ENCODE results near the gene HSPA12A.

HSPA12A gene

DNA sequence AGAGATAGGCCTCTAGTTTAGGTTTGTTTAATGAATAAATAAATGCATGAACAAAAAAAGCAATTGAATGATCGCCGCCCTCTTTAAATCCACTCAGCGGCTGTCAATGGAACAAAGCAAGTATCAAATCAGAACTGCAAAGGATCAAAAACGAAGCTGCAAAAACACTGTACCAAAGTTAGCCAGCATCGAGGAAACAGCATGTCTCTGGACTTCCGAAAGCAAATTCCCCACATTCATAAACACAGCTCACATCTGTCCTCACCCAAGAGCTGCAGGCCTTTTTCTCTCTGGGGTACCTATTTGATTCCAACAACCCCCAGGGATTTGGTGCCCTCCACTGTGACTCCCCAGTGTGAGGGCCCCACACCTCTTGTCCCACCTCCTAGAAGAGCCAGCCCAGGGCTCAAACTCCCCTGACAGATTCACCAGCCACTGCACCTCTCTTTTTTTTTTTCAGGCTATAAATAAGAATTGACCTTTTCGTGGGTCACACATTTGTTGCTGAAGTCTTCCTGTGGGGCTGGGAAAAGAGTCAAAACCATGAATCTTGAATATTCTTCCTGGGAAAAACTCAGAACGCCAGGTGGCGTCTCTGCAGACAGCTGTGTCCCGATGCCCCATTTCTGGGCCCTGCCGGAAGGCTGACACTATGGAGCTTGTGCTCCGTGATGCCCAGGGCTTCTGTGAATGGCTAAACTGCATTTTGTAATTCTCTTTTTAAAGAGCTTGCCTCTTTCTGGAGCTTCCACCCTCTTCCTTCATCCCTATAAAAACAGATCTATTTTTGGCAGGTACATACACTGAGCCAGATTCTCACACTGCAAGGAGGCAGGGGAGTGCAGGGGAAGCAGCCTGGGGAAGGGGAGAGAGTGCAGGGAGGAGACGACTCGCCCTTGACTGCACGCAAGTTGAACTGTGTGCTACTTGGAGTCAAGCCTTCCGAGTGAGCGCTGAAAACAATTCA, 51.7 kb downstream of the HSPA12A start:
- no peak overlapping the region for H3K27ac Mint-ChIP-seq
- ATAC-seq (replicated peaks) (no peak), DNase-seq (no peak)
- H3K27me3 Mint-ChIP-seq = peaks cover 22 to 24% of the 10 kb centered on the region in 2 donors
- H3K9me3 Mint-ChIP-seq = peaks cover 3 to 4% of the 10 kb centered on the region in 2 donors
- H3K36me3 Mint-ChIP-seq = no peaks in the 10 kb centered on the region
- H3K4me3 Mint-ChIP-seq = no peak overlapping the region
- no peaks in the 10 kb centered on the region for H3K4me1 Mint-ChIP-seq

DNA sequence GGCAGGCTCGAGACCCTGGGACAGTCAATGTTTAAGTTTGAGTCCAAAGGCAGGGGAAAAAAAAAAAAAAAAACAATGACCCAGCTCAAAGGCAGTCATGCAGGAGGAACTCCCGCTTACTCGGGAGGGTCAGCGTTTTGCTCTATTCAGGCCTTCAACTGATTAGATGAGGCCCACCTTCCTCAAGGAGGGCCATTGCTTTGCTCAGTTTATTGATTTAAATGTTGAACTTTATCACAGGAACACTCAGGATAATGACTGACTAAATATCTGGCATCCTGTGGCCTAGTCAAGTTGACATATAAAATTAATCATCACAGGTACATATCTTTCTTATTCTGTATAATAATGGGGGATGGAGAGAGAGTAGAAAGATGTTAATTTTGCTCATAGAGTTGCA, 52.6 kb downstream of the HSPA12A start:
- Mint-ChIP-seq H3K27me3 (peaks cover 16 to 24% of the 10 kb centered on the region in 2 donors), H3K27ac (no peak overlapping the region)

GRCh38 chr10:116688741-116689495, 53.4 kb downstream of the HSPA12A start:
- no peak overlapping the region for H3K4me3 Mint-ChIP-seq
- H3K27me3 Mint-ChIP-seq = peaks cover 13 to 21% of the 10 kb centered on the region in 2 donors
- H3K27ac Mint-ChIP-seq = no peak overlapping the region
- ATAC-seq (replicated peaks) (no peak), DNase-seq (no peak)
- no peaks in the 10 kb centered on the region for H3K9me3 Mint-ChIP-seq
- H3K4me1 Mint-ChIP-seq = no peaks in the 10 kb centered on the region
- no peaks in the 10 kb centered on the region for H3K36me3 Mint-ChIP-seq

More for the DNA sequence above, 52.6 kb downstream of the HSPA12A start:
- Mint-ChIP-seq H3K4me1 (no peaks in the 10 kb centered on the region), H3K36me3 (no peaks in the 10 kb centered on the region), H3K9me3 (peaks cover 0 to 3% of the 10 kb centered on the region in 2 donors), H3K4me3 (no peak overlapping the region)
- ATAC-seq (replicated peaks) (no peak), DNase-seq (no peak)

GRCh38 chr10:116688241-116688711, 54.1 kb downstream of the HSPA12A start:
- H3K27ac Mint-ChIP-seq = peak overlapping the region; percentile 3
- H3K36me3 Mint-ChIP-seq = no peaks in the 10 kb centered on the region
- DNase-seq = no peak
- no peak overlapping the region for H3K4me3 Mint-ChIP-seq
- no peaks in the 10 kb centered on the region for H3K9me3 Mint-ChIP-seq
- H3K27me3 Mint-ChIP-seq = peaks cover 13 to 21% of the 10 kb centered on the region in 2 donors
- ATAC-seq (replicated peaks) = no peak
- no peaks in the 10 kb centered on the region for H3K4me1 Mint-ChIP-seq

DNA sequence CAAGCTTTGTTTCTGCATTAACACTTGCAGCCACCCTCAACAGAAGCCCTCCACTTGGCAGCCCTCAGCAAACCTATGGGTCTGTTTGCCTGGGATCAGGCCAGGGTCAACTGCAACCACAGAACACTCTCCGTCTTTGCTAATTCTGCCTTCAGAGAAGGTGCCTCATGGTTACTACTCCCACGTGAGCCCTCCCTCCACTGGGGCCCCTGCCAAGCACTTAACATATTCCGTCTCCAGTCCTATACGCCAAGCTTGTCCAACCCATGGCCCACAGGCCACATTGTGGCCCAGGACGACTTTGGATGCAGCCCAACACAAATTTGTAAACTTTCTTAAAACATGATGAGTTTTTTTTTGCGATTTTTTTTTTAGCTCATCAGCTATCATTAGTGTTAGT, 54.7 kb downstream of the HSPA12A start:
- ATAC-seq (replicated peaks) (no peak), DNase-seq (no peak)
- no peaks in the 10 kb centered on the region for H3K9me3 Mint-ChIP-seq
- H3K4me3 Mint-ChIP-seq = no peak overlapping the region
- no peaks in the 10 kb centered on the region for H3K4me1 Mint-ChIP-seq
- no peak overlapping the region for H3K27ac Mint-ChIP-seq
- peaks cover 13 to 21% of the 10 kb centered on the region in 2 donors for H3K27me3 Mint-ChIP-seq
- H3K36me3 Mint-ChIP-seq = no peaks in the 10 kb centered on the region

GRCh38 chr10:116686632-116687031, 55.7 kb downstream of the HSPA12A start:
- no peaks in the 10 kb centered on the region for H3K36me3 Mint-ChIP-seq
- no peak overlapping the region for H3K27ac Mint-ChIP-seq
- no peak overlapping the region for H3K4me3 Mint-ChIP-seq
- ATAC-seq (replicated peaks) = no peak
- H3K27me3 Mint-ChIP-seq = peaks cover 13 to 24% of the 10 kb centered on the region in 2 donors
- H3K4me1 Mint-ChIP-seq = no peaks in the 10 kb centered on the region
- no peak for DNase-seq
- no peaks in the 10 kb centered on the region for H3K9me3 Mint-ChIP-seq

DNA sequence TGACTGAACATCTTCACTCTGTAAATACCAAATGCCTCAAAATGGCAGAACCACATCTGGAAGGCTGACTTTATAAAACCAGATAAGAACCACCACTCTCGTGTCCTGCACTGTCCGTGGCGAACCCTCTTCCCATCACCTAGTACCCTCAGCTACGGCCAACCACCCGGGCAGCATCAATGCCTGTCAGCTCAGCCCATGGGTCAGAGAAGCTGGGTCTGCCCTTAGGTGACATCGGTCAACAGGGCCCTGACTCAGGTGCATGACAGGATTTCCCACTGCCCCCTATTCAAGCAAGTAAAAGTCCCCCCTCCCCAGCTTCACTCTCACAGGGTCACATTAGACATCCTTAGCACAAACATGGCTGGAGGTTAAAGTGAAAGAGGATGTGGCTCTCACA, 56.6 kb downstream of the HSPA12A start:
- H3K27ac Mint-ChIP-seq = no peak overlapping the region
- H3K9me3 Mint-ChIP-seq = no peaks in the 10 kb centered on the region
- no peaks in the 10 kb centered on the region for H3K4me1 Mint-ChIP-seq
- peaks cover 13 to 24% of the 10 kb centered on the region in 2 donors for H3K27me3 Mint-ChIP-seq
- no peak for DNase-seq
- H3K4me3 Mint-ChIP-seq = no peak overlapping the region
- no peaks in the 10 kb centered on the region for H3K36me3 Mint-ChIP-seq
- ATAC-seq (replicated peaks) = no peak

GRCh38 chr10:116684781-116685180, 57.6 kb downstream of the HSPA12A start:
- H3K9me3 Mint-ChIP-seq = no peaks in the 10 kb centered on the region
- H3K4me1 Mint-ChIP-seq = no peaks in the 10 kb centered on the region
- no peak overlapping the region for H3K27ac Mint-ChIP-seq
- H3K36me3 Mint-ChIP-seq = no peaks in the 10 kb centered on the region
- ATAC-seq (replicated peaks) (no peak), DNase-seq (no peak)
- peaks cover 13 to 24% of the 10 kb centered on the region in 2 donors for H3K27me3 Mint-ChIP-seq
- H3K4me3 Mint-ChIP-seq = no peak overlapping the region

DNA sequence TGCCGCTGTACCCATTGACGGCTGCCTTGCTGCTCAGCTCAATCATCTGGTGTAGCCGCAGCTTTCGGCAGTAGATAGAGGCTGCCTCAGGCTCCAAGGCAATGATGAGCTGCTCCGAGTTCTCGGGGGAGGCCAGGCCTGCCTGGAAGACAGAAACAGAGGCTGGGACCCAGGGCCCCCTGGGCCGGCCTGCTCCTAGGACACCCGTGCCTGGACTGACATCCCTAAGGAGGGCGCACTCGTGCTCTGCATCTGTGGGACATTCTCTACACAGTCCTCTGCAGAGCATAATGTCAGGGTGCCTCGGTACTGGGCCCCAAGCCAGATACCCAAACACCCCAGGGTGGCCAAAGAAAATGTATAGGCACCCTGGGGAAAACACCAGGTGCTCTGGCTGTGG, 58.5 kb downstream of the HSPA12A start:
- DNase-seq (no peak), ATAC-seq (replicated peaks) (no peak)
- peaks cover 6 to 17% of the 10 kb centered on the region in 2 donors for H3K27me3 Mint-ChIP-seq
- no peaks in the 10 kb centered on the region for H3K4me1 Mint-ChIP-seq
- no peak overlapping the region for H3K27ac Mint-ChIP-seq
- H3K36me3 Mint-ChIP-seq = no peaks in the 10 kb centered on the region
- no peak overlapping the region for H3K4me3 Mint-ChIP-seq
- no peaks in the 10 kb centered on the region for H3K9me3 Mint-ChIP-seq

DNA sequence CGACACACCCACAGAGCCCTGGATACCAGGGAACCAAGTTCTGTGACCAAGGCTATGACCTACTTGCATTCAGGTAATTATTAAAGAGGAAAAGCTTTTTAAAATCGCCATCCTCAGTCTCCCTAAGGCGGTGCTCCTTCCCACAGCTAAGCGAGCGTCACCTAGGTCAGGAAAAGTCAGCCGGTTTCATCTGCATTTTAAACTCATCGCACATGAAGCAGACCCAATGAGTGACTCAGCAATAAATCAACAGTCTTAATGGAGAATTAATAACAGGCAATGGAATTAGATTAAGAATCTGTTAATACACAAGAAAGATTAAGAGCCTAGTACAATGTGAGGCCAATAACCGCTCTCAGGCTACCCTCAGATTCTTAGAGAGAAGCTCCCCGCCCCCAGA, 59.2 kb downstream of the HSPA12A start:
- DNase-seq = no peak
- H3K27me3 Mint-ChIP-seq = peaks cover 6 to 14% of the 10 kb centered on the region in 2 donors

GRCh38 chr10:116679351-116679750, 63.0 kb downstream of the HSPA12A start:
- ATAC-seq (replicated peaks) (no peak), DNase-seq (no peak)
- H3K4me1 Mint-ChIP-seq = no peaks in the 10 kb centered on the region
- H3K27ac Mint-ChIP-seq = no peak overlapping the region
- H3K4me3 Mint-ChIP-seq = no peak overlapping the region
- peaks cover 0 to 3% of the 10 kb centered on the region in 2 donors for H3K27me3 Mint-ChIP-seq
- no peaks in the 10 kb centered on the region for H3K36me3 Mint-ChIP-seq
- H3K9me3 Mint-ChIP-seq = no peaks in the 10 kb centered on the region

More for the DNA sequence above, 59.2 kb downstream of the HSPA12A start:
- Mint-ChIP-seq H3K9me3 (no peaks in the 10 kb centered on the region), H3K27ac (no peak overlapping the region), H3K36me3 (no peaks in the 10 kb centered on the region), H3K4me1 (no peaks in the 10 kb centered on the region), H3K4me3 (no peak overlapping the region)
- ATAC-seq (replicated peaks) = no peak

DNA sequence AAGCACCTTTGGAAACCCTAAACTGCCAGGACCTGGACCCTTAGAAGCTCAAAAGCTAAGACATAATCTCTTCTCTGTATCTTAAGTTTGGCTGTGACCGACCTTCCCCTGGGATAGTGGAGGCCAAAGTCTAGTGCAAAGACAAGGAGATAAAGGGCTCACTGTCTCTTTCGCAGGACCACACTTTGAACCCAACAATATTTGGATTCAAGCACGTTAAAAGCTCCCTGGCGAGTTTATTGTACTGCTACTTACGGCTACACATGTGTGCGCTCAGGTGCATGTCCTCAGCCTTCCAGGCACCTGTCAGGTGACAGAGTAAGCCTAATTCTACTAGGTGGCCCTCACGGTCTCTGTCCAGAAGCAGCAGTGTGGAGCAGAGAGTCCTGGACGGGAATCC, 65.7 kb downstream of the HSPA12A start:
- H3K36me3 Mint-ChIP-seq = no peaks in the 10 kb centered on the region
- H3K9me3 Mint-ChIP-seq = no peaks in the 10 kb centered on the region
- ATAC-seq (replicated peaks) = no peak
- H3K4me3 Mint-ChIP-seq = no peak overlapping the region
- H3K4me1 Mint-ChIP-seq = no peaks in the 10 kb centered on the region
- no peak overlapping the region for H3K27ac Mint-ChIP-seq
- no peak for DNase-seq
- no peaks in the 10 kb centered on the region for H3K27me3 Mint-ChIP-seq

DNA sequence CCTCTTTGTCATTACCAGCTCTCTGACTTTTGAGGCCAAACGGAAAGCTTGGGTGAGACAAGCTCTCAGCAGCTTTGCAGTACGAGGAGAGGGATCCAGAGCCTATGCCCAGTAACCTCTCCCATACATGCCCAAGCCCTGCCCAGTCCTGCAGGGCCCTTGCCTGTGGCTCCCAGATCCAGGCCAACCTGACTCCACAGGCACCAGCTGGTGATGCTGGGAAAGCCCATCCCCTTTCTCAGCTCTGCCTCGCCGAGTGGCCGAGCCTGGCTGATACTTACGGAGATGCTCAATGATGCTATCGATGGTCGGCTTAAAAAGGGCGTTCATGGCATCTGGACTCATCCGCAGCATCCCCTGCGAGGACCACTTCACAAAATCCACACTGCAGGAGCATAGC, 66.2 kb downstream of the HSPA12A start:
- no peaks in the 10 kb centered on the region for H3K9me3 Mint-ChIP-seq
- ATAC-seq (replicated peaks) (no peak), DNase-seq (no peak)
- no peaks in the 10 kb centered on the region for H3K27me3 Mint-ChIP-seq
- H3K4me3 Mint-ChIP-seq = no peak overlapping the region
- no peaks in the 10 kb centered on the region for H3K36me3 Mint-ChIP-seq
- no peak overlapping the region for H3K27ac Mint-ChIP-seq
- no peaks in the 10 kb centered on the region for H3K4me1 Mint-ChIP-seq

DNA sequence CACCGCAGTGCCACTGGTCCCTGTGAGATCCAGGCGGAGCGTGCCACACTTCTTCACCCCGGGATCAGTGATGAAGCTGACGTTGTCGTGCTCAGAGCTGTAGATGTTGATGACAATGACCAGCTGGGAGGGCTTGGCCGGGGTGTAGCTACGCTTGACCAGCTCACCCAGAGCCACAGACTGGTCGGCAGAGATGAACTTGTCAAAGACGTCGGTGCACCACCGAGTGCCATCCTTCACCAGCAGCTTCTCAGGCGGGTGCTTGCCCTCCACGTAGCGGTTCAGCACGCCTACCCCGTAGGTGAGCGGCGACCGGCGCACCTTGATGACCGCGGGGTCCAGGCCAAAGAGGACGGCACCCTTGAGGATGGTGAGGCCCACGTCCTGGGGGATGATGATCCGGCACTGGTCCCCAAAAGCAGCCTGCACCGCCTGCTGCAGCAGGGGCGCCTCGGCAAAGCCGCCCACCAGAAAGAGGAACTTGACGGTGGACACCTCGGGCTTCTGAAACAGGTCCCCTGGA, 67.4 kb downstream of the HSPA12A start:
- no peak for DNase-seq
- Mint-ChIP-seq H3K4me3 (no peak overlapping the region), H3K27ac (no peak overlapping the region), H3K27me3 (peaks cover 4 to 7% of the 10 kb centered on the region in 2 donors), H3K4me1 (no peaks in the 10 kb centered on the region), H3K36me3 (no peaks in the 10 kb centered on the region), H3K9me3 (no peaks in the 10 kb centered on the region)
- ATAC-seq (replicated peaks) = no peak
